ENCODE data around the gene CREG2. TPM values are rescaled to one million over a fixed set of nuclear protein-coding genes. Genes with fewer than 3 reads are reported as not detected.

CREG2 gene
- total RNA-seq, 1 donor from 2014 or later: not detected

GRCh38 chr2:101429453-101429852, 42.1 kb upstream of the CREG2 start:
- DNase-seq (ENCODE audit: low read depth): no peak
- TF ChIP-seq CTCF (conservative IDR thresholded peaks at IDR 0.05; ENCODE audit: low read depth, low read length): no peak
- H3K4me3 ChIP-seq (ENCODE audit: low read depth, low read length): no peak overlapping the region

- no peak for DNase-seq (ENCODE audit: low read depth)
- TF ChIP-seq CTCF (conservative IDR thresholded peaks at IDR 0.05; ENCODE audit: low read depth, low read length): no peak
- H3K4me3 ChIP-seq (ENCODE audit: low read depth, low read length): no peak overlapping the region
These were observed 41.3 kb upstream of the CREG2 start for GRCh38 chr2:101428422-101429176.

GRCh38 chr2:101427743-101428142, 40.4 kb upstream of the CREG2 start:
- DNase-seq (ENCODE audit: low read depth): no peak
- no peak overlapping the region for H3K4me3 ChIP-seq (ENCODE audit: low read depth, low read length)
- no peak for TF ChIP-seq CTCF (conservative IDR thresholded peaks at IDR 0.05; ENCODE audit: low read depth, low read length)

- no peak for DNase-seq (ENCODE audit: low read depth)
- no peak for TF ChIP-seq CTCF (conservative IDR thresholded peaks at IDR 0.05; ENCODE audit: low read depth, low read length)
- no peak overlapping the region for H3K4me3 ChIP-seq (ENCODE audit: low read depth, low read length)
These were observed 39.9 kb upstream of the CREG2 start for GRCh38 chr2:101427240-101427639.

- TF ChIP-seq CTCF (conservative IDR thresholded peaks at IDR 0.05; ENCODE audit: low read depth, low read length): no peak
- DNase-seq (ENCODE audit: low read depth): no peak
- no peak overlapping the region for H3K4me3 ChIP-seq (ENCODE audit: low read depth, low read length)
These were observed 39.5 kb upstream of the CREG2 start for GRCh38 chr2:101426822-101427221.

GRCh38 chr2:101420623-101421022, 33.3 kb upstream of the CREG2 start:
- DNase-seq (ENCODE audit: low read depth): no peak
- no peak overlapping the region for H3K4me3 ChIP-seq (ENCODE audit: low read depth, low read length)
- no peak for TF ChIP-seq CTCF (conservative IDR thresholded peaks at IDR 0.05; ENCODE audit: low read depth, low read length)

- no peak for DNase-seq (ENCODE audit: low read depth)
- H3K4me3 ChIP-seq (ENCODE audit: low read depth, low read length): no peak overlapping the region
- TF ChIP-seq CTCF (conservative IDR thresholded peaks at IDR 0.05; ENCODE audit: low read depth, low read length): peak; percentile 85
These were observed 31.9 kb upstream of the CREG2 start for GRCh38 chr2:101419096-101419663.
